ENCODE data around the gene TIAM1.

- TF ChIP-seq, protein P1, sequence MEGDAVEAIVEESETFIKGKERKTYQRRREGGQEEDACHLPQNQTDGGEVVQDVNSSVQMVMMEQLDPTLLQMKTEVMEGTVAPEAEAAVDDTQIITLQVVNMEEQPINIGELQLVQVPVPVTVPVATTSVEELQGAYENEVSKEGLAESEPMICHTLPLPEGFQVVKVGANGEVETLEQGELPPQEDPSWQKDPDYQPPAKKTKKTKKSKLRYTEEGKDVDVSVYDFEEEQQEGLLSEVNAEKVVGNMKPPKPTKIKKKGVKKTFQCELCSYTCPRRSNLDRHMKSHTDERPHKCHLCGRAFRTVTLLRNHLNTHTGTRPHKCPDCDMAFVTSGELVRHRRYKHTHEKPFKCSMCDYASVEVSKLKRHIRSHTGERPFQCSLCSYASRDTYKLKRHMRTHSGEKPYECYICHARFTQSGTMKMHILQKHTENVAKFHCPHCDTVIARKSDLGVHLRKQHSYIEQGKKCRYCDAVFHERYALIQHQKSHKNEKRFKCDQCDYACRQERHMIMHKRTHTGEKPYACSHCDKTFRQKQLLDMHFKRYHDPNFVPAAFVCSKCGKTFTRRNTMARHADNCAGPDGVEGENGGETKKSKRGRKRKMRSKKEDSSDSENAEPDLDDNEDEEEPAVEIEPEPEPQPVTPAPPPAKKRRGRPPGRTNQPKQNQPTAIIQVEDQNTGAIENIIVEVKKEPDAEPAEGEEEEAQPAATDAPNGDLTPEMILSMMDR (IDR thresholded peaks at IDR 0.05): no peak
- TF ChIP-seq POLR2A (IDR thresholded peaks at IDR 0.05): no peak
Observed at GRCh38 chr21:31140025-31140424, 204.0 kb downstream of the TIAM1 start.
